SK-N-SH treated with all-trans-retinoic acid at 6 μM for 48 hours (cell line): ENCODE data around the gene ALKAL2.

ENCODE experiments used
- ATAC-seq: fragments of 200-7000 bp; cut with Tn5 transposase; 3 replicates; pipeline ENCODE4 v1.9.1; 2020; ENCODE audit warnings: mild to moderate bottlenecking, moderate library complexity
- ARNTL ChIP-seq: fragments of 450-650 bp; formaldehyde crosslinking; IDR thresholded peaks from 2 replicates; pipeline ENCODE4 v1.5.0; 2020; ENCODE audit warnings: low read depth, mild to moderate bottlenecking, moderate library complexity, borderline replicate concordance
- BACH2 ChIP-seq: fragments of 250-450 bp; sonication (Bioruptor Pico); IDR thresholded peaks from 2 replicates; pipeline ENCODE4 v1.9.0; 2021; ENCODE audit warnings: mild to moderate bottlenecking, borderline replicate concordance
- CREB5 ChIP-seq: fragments of 250-450 bp; sonication (Bioruptor Pico); IDR thresholded peaks from 2 replicates; pipeline ENCODE4 v1.5.1; 2020; ENCODE audit warnings: low read depth, mild to moderate bottlenecking, moderate library complexity
- CSDC2 ChIP-seq: fragments of 250-450 bp; sonication (Bioruptor Pico); IDR thresholded peaks from 2 replicates; pipeline ENCODE4 v1.5.0; 2020; ENCODE audit warnings: mild to moderate bottlenecking, moderate library complexity
- CSRNP3 ChIP-seq: fragments of 250-450 bp; sonication (Bioruptor Pico); IDR thresholded peaks from 2 replicates; pipeline ENCODE4 v1.5.1; 2021; ENCODE audit warnings: mild to moderate bottlenecking, moderate library complexity
- ESRRG ChIP-seq: fragments of 250-450 bp; sonication (Bioruptor Pico); IDR thresholded peaks from 2 replicates; pipeline ENCODE4 v1.6.1; 2021; ENCODE audit warnings: mild to moderate bottlenecking
- GLIS3 ChIP-seq: fragments of 250-450 bp; sonication (Bioruptor Pico); IDR thresholded peaks from 2 replicates; pipeline ENCODE4 v1.5.0; 2020; ENCODE audit warnings: mild to moderate bottlenecking, moderate library complexity
- ISL1 ChIP-seq: fragments of 250-450 bp; sonication (Bioruptor Pico); IDR thresholded peaks from 2 replicates; pipeline ENCODE4 v2.1.2; 2022; ENCODE audit warnings: mild to moderate bottlenecking, moderate library complexity
- OSR1 ChIP-seq: fragments of 250-450 bp; sonication (Bioruptor Pico); IDR thresholded peaks from 2 replicates; pipeline ENCODE4 v1.8.0; 2022; ENCODE audit warnings: moderate library complexity, mild to moderate bottlenecking, inconsistent platforms
- PATZ1 ChIP-seq: fragments of 250-450 bp; sonication (Bioruptor Pico); IDR thresholded peaks from 2 replicates; pipeline ENCODE4 v1.8.0; 2020; ENCODE audit warnings: mild to moderate bottlenecking, moderate library complexity, borderline replicate concordance
- POU6F1 ChIP-seq: fragments of 250-450 bp; sonication (Bioruptor Pico); IDR thresholded peaks from 2 replicates; pipeline ENCODE4 v1.8.0; 2021; ENCODE audit warnings: low read depth, mild to moderate bottlenecking, moderate library complexity, borderline replicate concordance
- PPARA ChIP-seq: fragments of 250-450 bp; sonication (Bioruptor Pico); IDR thresholded peaks from 2 replicates; pipeline ENCODE4 v1.5.0; 2020; ENCODE audit warnings: mild to moderate bottlenecking, borderline replicate concordance
- RARB ChIP-seq: fragments of 250-450 bp; sonication (Bioruptor Pico); IDR thresholded peaks from 2 replicates; pipeline ENCODE4 v1.8.0; 2021; ENCODE audit warnings: mild to moderate bottlenecking, moderate library complexity
- SNAI2 ChIP-seq: fragments of 250-450 bp; sonication (Bioruptor Pico); IDR thresholded peaks from 2 replicates; pipeline ENCODE4 v1.5.0; 2020; ENCODE audit warnings: mild to moderate bottlenecking, moderate library complexity
- TCF4 ChIP-seq: fragments of 250-450 bp; sonication (Bioruptor Pico); IDR thresholded peaks from 2 replicates; pipeline ENCODE4 v1.8.0; 2021; ENCODE audit warnings: mild to moderate bottlenecking, moderate library complexity, borderline replicate concordance
- TOX ChIP-seq: fragments of 250-450 bp; sonication (Bioruptor Pico); IDR thresholded peaks from 2 replicates; pipeline ENCODE4 v1.8.0; 2021; ENCODE audit warnings: mild to moderate bottlenecking, moderate library complexity, borderline replicate concordance
- ZC3H10 ChIP-seq: fragments of 250-450 bp; sonication (Bioruptor Pico); IDR thresholded peaks from 2 replicates; pipeline ENCODE4 v1.5.1; 2021; ENCODE audit warnings: mild to moderate bottlenecking, moderate library complexity
- ZFP3 ChIP-seq: fragments of 250-450 bp; sonication (Bioruptor Pico); IDR thresholded peaks from 2 replicates; pipeline ENCODE4 v1.5.0; 2020; ENCODE audit warnings: mild to moderate bottlenecking, moderate library complexity
- ZFP30 ChIP-seq: fragments of 450-650 bp; formaldehyde crosslinking; IDR thresholded peaks from 2 replicates; pipeline ENCODE4 v1.5.0; 2022; ENCODE audit warnings: mild to moderate bottlenecking, moderate library complexity
- ZNF565 ChIP-seq: fragments of 450-650 bp; formaldehyde crosslinking; conservative IDR thresholded peaks from 2 replicates; pipeline ENCODE4 v1.5.0; 2020; ENCODE audit warnings: low read depth, mild to moderate bottlenecking, moderate library complexity
- ZNF70 ChIP-seq: fragments of 450-650 bp; formaldehyde crosslinking; IDR thresholded peaks from 2 replicates; pipeline ENCODE4 v1.5.0; 2020; ENCODE audit warnings: mild to moderate bottlenecking, moderate library complexity
- ZNF8 ChIP-seq: fragments of 450-650 bp; formaldehyde crosslinking; IDR thresholded peaks from 2 replicates; pipeline ENCODE4 v1.5.0; 2020; ENCODE audit warnings: mild to moderate bottlenecking, moderate library complexity

The ALKAL2 gene

GRCh38 chr2:274503-274902 lies 13.4 kb downstream of the ALKAL2 start:
- no peak for ATAC-seq
- TF ChIP-seq CREB5 (CRISPR knock-in tag) = no peak
- TF ChIP-seq CSDC2 (CRISPR knock-in tag) = no peak
- TF ChIP-seq RARB (CRISPR knock-in tag) = no peak
- no peak for TF ChIP-seq TCF4 (CRISPR knock-in tag)
- TF ChIP-seq BACH2 = no peak
- no peak for TF ChIP-seq CSRNP3 (CRISPR knock-in tag)
- TF ChIP-seq PATZ1 = no peak
- TF ChIP-seq ESRRG (CRISPR knock-in tag) = no peak

GRCh38 chr2:273333-273732 lies 14.6 kb downstream of the ALKAL2 start:
- TF ChIP-seq ISL1 (no peak), ARNTL (CRISPR knock-in tag) (no peak), POU6F1 (CRISPR knock-in tag) (no peak), PPARA (CRISPR knock-in tag) (no peak), CSDC2 (CRISPR knock-in tag) (no peak), BACH2 (no peak), ZNF8 (CRISPR knock-in tag) (no peak), ZFP3 (CRISPR knock-in tag) (no peak), ZNF70 (CRISPR knock-in tag) (no peak), GLIS3 (no peak), ZFP30 (CRISPR knock-in tag) (no peak), TOX (CRISPR knock-in tag) (no peak), ESRRG (CRISPR knock-in tag) (no peak), SNAI2 (CRISPR knock-in tag) (no peak), RARB (CRISPR knock-in tag) (no peak), OSR1 (CRISPR knock-in tag) (no peak)
- no peak for ATAC-seq

- no peak for ATAC-seq
- TF ChIP-seq ZNF565 (CRISPR knock-in tag) = no peak
- TF ChIP-seq TOX (CRISPR knock-in tag) = no peak
- TF ChIP-seq CSDC2 (CRISPR knock-in tag) = no peak
- TF ChIP-seq PPARA (CRISPR knock-in tag) = no peak
- TF ChIP-seq ARNTL (CRISPR knock-in tag) = no peak
- TF ChIP-seq ZNF70 (CRISPR knock-in tag) = no peak
- TF ChIP-seq POU6F1 (CRISPR knock-in tag) = no peak
- TF ChIP-seq TCF4 (CRISPR knock-in tag) = no peak
- no peak for TF ChIP-seq GLIS3
- TF ChIP-seq ESRRG (CRISPR knock-in tag) = no peak
- no peak for TF ChIP-seq BACH2
These were observed 16.0 kb downstream of the ALKAL2 start for GRCh38 chr2:271917-272316.

- TF ChIP-seq GLIS3 (no peak), ARNTL (CRISPR knock-in tag) (no peak), CSDC2 (CRISPR knock-in tag) (no peak), CSRNP3 (CRISPR knock-in tag) (no peak), PATZ1 (no peak), ISL1 (no peak), ZNF70 (CRISPR knock-in tag) (no peak), ZC3H10 (CRISPR knock-in tag) (no peak), BACH2 (no peak), ZNF8 (CRISPR knock-in tag) (no peak), ZFP30 (CRISPR knock-in tag) (no peak), ZNF565 (CRISPR knock-in tag) (no peak), TOX (CRISPR knock-in tag) (no peak), SNAI2 (CRISPR knock-in tag) (no peak), OSR1 (CRISPR knock-in tag) (no peak)
- ATAC-seq = no peak
These were observed 17.0 kb downstream of the ALKAL2 start for GRCh38 chr2:270861-271260.
